HepG2 (cell line): ENCODE results near the gene SLFN12L. TPM values are rescaled to one million over a fixed set of nuclear protein-coding genes. Genes with fewer than 3 reads are reported as not detected.

Source experiments
- BCL6 ChIP-seq: IDR thresholded peaks from 2 replicates; pipeline ENCODE4 v1.6.1; 2016; ENCODE audit warnings: missing genetic modification reagents, missing compliant biosample characterization
- KDM2A ChIP-seq: sonication (generic); formaldehyde crosslinking; IDR thresholded peaks from 2 replicates; pipeline ENCODE4 v1.4.0; 2020; ENCODE audit warnings: low read depth, missing genetic modification reagents, borderline replicate concordance
- MXI1 ChIP-seq: IDR thresholded peaks from 3 replicates; pipeline ENCODE4 v1.6.1; 2012; ENCODE audit warnings: low read depth, low read length, inconsistent platforms, borderline replicate concordance
- MYC ChIP-seq: sonication (generic); formaldehyde crosslinking; IDR thresholded peaks from 2 replicates; pipeline ENCODE4 v1.9.0; 2021; ENCODE audit warnings: missing genetic modification reagents, borderline replicate concordance
- NRL ChIP-seq: sonication (generic); formaldehyde crosslinking; IDR thresholded peaks from 2 replicates; pipeline ENCODE4 v1.5.0; 2020; ENCODE audit warnings: missing genetic modification reagents, mild to moderate bottlenecking, moderate library complexity, borderline replicate concordance
- POLR2AphosphoS5 ChIP-seq: IDR thresholded peaks from 2 replicates; pipeline ENCODE4 v1.6.1; 2012; ENCODE audit warnings: low read depth, low read length
- SATB2 ChIP-seq: sonication (generic); formaldehyde crosslinking; IDR thresholded peaks from 2 replicates; pipeline ENCODE4 v1.5.0; 2020; ENCODE audit warnings: missing genetic modification reagents
- TCF7 ChIP-seq: sonication (generic); IDR thresholded peaks from 2 replicates; pipeline ENCODE4 v1.6.1; 2016; ENCODE audit warnings: antibody characterized with exemption, low read depth
- ZC3H13 ChIP-seq: sonication (generic); formaldehyde crosslinking; IDR thresholded peaks from 2 replicates; pipeline ENCODE4 v1.8.1; 2023; ENCODE audit warnings: mild to moderate bottlenecking, missing genetic modification reagents, moderate library complexity
- ZNF274 ChIP-seq: sonication (generic); formaldehyde crosslinking; IDR thresholded peaks from 2 replicates; pipeline ENCODE4 v1.5.1; 2020; ENCODE audit warnings: mild to moderate bottlenecking, missing genetic modification reagents
- ZNF7 ChIP-seq: IDR thresholded peaks from 2 replicates; pipeline ENCODE4 v1.6.1; 2016; ENCODE audit warnings: missing biosample characterization, missing genetic modification reagents
- polyA plus RNA-seq, 8 experiments: library from polyadenylated mRNA; depleted of rRNA in 3 of 8; stranded (reverse) in 7 of 8; unstranded in 1 of 8; fragments of >200 nt; fragmentation: Illumina TruSeq in 4 of 8; extraction: Trizol in 4 of 8; gene quantifications; 2 replicates each; pipeline versions ENCODE4 v1.2.1 to v1.2.3, GENCODE V29; 2011 to 2016; ENCODE audit warnings: low read depth in 4 of 8, missing spikeins in 1 of 8, mixed read lengths in 1 of 8; ENCODE audit not compliant: insufficient read depth in 1 of 8
- total RNA-seq, 5 experiments: library from RNA; depleted of rRNA; stranded (reverse); fragments of >200 nt; fragmentation: Illumina TruSeq; extraction: Trizol; gene quantifications; 2 replicates each; pipeline ENCODE4 v1.2.3, GENCODE V29; 2016; ENCODE audit warnings: low read depth in 1 of 5
- TF ChIP-seq, protein P1 (sequence below): sonication (generic); formaldehyde crosslinking; IDR thresholded peaks from 2 replicates; pipeline ENCODE4 v1.4.0; 2020; ENCODE audit warnings: missing genetic modification reagents
- TF ChIP-seq, protein P2 (sequence below): sonication (generic); formaldehyde crosslinking; IDR thresholded peaks from 2 replicates; pipeline ENCODE4 v1.4.0; 2020; ENCODE audit warnings: mild to moderate bottlenecking, missing genetic modification reagents, borderline replicate concordance
- TF ChIP-seq, protein P3 (sequence below): sonication (generic); formaldehyde crosslinking; IDR thresholded peaks from 2 replicates; pipeline ENCODE4 v1.5.0; 2020; ENCODE audit warnings: missing genetic modification reagents
- TF ChIP-seq, protein P4 (sequence below): sonication (generic); formaldehyde crosslinking; IDR thresholded peaks from 2 replicates; pipeline ENCODE4 v1.4.0; 2020; ENCODE audit warnings: missing genetic modification reagents, borderline replicate concordance

SLFN12L gene
- total and polyA plus RNA-seq, 2 of the 13 experiments (the other 11 are each of a cell fraction or from before 2014, with no cell fraction given) = not detected

DNA sequence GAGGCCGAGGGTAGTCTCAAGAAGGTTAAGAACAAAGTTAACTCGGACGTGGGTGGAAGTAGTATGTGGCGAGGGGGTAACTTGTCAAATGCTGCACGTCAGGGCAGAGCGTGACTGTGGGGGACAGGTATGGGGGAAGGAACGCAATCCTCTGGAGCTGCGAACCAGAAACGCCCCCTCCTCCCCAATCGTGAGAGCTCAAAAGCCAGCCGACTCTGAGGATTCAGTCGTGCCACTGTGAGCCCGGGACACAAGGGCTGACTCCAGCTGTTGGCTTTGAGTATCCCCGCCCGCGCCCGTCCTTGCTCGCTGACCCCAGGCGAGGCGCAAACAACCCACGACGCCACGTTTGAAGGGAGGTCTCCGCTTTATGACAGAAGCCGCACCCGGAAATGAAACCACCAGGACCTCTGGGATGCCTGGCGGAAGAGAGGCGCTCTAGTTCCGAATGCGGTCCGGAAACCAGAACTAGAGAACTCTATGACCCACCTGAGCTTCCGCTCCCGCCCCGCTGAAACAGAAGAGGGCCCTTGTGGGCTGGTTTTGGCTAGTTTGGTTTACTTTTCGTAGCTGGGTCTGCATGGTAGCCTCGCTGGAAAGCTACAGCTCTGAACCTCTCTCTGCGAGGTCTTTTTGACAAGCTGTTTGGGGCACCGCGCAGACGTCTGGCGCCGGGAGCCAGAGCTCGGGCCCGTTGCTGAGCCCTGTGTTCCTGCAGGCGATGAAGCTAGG lies 40.9 kb upstream of the SLFN12L start, which contains the start of gene PEX12 (continued):
- TF ChIP-seq, protein P1, sequence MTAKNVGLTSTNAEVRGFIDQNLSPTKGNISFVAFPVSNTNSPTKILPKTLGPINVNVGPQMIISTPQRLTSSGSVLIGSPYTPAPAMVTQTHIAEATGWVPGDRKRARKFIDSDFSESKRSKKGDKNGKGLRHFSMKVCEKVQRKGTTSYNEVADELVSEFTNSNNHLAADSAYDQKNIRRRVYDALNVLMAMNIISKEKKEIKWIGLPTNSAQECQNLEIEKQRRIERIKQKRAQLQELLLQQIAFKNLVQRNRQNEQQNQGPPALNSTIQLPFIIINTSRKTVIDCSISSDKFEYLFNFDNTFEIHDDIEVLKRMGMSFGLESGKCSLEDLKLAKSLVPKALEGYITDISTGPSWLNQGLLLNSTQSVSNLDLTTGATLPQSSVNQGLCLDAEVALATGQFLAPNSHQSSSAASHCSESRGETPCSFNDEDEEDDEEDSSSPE = peak; percentile 63
- TF ChIP-seq NRL (CRISPR knock-in tag) (peak; percentile 94), SATB2 (CRISPR knock-in tag) (no peak; the same call in 1 of the 2 replicates), ZNF274 (CRISPR knock-in tag) (peak; percentile 18; the same call in 1 of the 2 replicates), ZC3H13 (0 out of 2 replicates have a peak, but pooled peaks have one; percentile 62), ZNF7 (CRISPR knock-in tag) (no peak), POLR2AphosphoS5 (peak; percentile 98), BCL6 (peak; percentile 39; the same call in 1 of the 2 replicates), MXI1 (peak; percentile 40; the same call in 1 of the 3 replicates), KDM2A (CRISPR knock-in tag) (peak; percentile 77), TCF7 (no peak), MYC (CRISPR knock-in tag) (peak; percentile 86; the same call in 1 of the 2 replicates)
- TF ChIP-seq, protein P2, sequence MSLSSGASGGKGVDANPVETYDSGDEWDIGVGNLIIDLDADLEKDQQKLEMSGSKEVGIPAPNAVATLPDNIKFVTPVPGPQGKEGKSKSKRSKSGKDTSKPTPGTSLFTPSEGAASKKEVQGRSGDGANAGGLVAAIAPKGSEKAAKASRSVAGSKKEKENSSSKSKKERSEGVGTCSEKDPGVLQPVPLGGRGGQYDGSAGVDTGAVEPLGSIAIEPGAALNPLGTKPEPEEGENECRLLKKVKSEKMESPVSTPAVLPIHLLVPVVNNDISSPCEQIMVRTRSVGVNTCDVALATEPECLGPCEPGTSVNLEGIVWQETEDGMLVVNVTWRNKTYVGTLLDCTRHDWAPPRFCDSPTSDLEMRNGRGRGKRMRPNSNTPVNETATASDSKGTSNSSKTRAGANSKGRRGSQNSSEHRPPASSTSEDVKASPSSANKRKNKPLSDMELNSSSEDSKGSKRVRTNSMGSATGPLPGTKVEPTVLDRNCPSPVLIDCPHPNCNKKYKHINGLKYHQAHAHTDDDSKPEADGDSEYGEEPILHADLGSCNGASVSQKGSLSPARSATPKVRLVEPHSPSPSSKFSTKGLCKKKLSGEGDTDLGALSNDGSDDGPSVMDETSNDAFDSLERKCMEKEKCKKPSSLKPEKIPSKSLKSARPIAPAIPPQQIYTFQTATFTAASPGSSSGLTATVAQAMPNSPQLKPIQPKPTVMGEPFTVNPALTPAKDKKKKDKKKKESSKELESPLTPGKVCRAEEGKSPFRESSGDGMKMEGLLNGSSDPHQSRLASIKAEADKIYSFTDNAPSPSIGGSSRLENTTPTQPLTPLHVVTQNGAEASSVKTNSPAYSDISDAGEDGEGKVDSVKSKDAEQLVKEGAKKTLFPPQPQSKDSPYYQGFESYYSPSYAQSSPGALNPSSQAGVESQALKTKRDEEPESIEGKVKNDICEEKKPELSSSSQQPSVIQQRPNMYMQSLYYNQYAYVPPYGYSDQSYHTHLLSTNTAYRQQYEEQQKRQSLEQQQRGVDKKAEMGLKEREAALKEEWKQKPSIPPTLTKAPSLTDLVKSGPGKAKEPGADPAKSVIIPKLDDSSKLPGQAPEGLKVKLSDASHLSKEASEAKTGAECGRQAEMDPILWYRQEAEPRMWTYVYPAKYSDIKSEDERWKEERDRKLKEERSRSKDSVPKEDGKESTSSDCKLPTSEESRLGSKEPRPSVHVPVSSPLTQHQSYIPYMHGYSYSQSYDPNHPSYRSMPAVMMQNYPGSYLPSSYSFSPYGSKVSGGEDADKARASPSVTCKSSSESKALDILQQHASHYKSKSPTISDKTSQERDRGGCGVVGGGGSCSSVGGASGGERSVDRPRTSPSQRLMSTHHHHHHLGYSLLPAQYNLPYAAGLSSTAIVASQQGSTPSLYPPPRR (CRISPR knock-in tag) = peak; percentile 44; the same call in 1 of the 2 replicates
- TF ChIP-seq, protein P3, sequence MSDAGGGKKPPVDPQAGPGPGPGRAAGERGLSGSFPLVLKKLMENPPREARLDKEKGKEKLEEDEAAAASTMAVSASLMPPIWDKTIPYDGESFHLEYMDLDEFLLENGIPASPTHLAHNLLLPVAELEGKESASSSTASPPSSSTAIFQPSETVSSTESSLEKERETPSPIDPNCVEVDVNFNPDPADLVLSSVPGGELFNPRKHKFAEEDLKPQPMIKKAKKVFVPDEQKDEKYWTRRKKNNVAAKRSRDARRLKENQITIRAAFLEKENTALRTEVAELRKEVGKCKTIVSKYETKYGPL (CRISPR knock-in tag) = no peak
- TF ChIP-seq, protein P4, sequence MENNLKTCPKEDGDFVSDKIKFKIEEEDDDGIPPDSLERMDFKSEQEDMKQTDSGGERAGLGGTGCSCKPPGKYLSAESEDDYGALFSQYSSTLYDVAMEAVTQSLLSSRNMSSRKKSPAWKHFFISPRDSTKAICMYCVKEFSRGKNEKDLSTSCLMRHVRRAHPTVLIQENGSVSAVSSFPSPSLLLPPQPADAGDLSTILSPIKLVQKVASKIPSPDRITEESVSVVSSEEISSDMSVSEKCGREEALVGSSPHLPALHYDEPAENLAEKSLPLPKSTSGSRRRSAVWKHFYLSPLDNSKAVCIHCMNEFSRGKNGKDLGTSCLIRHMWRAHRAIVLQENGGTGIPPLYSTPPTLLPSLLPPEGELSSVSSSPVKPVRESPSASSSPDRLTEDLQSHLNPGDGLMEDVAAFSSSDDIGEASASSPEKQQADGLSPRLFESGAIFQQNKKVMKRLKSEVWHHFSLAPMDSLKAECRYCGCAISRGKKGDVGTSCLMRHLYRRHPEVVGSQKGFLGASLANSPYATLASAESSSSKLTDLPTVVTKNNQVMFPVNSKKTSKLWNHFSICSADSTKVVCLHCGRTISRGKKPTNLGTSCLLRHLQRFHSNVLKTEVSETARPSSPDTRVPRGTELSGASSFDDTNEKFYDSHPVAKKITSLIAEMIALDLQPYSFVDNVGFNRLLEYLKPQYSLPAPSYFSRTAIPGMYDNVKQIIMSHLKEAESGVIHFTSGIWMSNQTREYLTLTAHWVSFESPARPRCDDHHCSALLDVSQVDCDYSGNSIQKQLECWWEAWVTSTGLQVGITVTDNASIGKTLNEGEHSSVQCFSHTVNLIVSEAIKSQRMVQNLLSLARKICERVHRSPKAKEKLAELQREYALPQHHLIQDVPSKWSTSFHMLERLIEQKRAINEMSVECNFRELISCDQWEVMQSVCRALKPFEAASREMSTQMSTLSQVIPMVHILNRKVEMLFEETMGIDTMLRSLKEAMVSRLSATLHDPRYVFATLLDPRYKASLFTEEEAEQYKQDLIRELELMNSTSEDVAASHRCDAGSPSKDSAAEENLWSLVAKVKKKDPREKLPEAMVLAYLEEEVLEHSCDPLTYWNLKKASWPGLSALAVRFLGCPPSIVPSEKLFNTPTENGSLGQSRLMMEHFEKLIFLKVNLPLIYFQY (CRISPR knock-in tag) = peak; percentile 88; the same call in 1 of the 2 replicates
